Hippocampal formation (tissue), 2 donors: ENCODE measurements around the gene TSC2.
"Not testable (repeated sequence)": the region's sequence is repeated elsewhere in the genome, so short reads cannot be mapped to it uniquely, and the experiment has no call there.

ENCODE experiments used
- DNase-seq, 2 donors: peaks; one replicate each; lab custom pipeline; 2025; lab: John Stamatoyannopoulos, UW

TSC2 gene

GRCh38 chr16:2031081-2031577, 16.7 kb upstream of the TSC2 start:
- DNase-seq, result no peak

- DNase-seq, result peak; percentile 11 to 31
These were observed 15.3 kb upstream of the TSC2 start for GRCh38 chr16:2032285-2033056.

- peak; percentile 80 to 89 for DNase-seq
These were observed 14.5 kb upstream of the TSC2 start for GRCh38 chr16:2033057-2033908.

GRCh38 chr16:2033909-2034695, 13.7 kb upstream of the TSC2 start:
- not testable (repeated sequence) for DNase-seq

GRCh38 chr16:2034696-2035430, 12.9 kb upstream of the TSC2 start:
- DNase-seq, result no peak

- no peak for DNase-seq
These were observed 12.2 kb upstream of the TSC2 start for GRCh38 chr16:2035431-2036199.

GRCh38 chr16:2036200-2036966, 11.4 kb upstream of the TSC2 start:
- DNase-seq, result no peak

GRCh38 chr16:2037115-2037514, 10.7 kb upstream of the TSC2 start:
- no peak for DNase-seq

- DNase-seq, result no peak
These were observed 10.0 kb upstream of the TSC2 start for GRCh38 chr16:2037647-2038381.

- DNase-seq, result no peak
These were observed 9.2 kb upstream of the TSC2 start for GRCh38 chr16:2038382-2039231.

GRCh38 chr16:2039274-2040031, 8.3 kb upstream of the TSC2 start:
- DNase-seq, result no peak

- no peak for DNase-seq
These were observed 7.6 kb upstream of the TSC2 start for GRCh38 chr16:2040041-2040786.

- no peak for DNase-seq
These were observed 6.8 kb upstream of the TSC2 start for GRCh38 chr16:2040787-2041522.

- DNase-seq, result no peak
These were observed 5.4 kb upstream of the TSC2 start for GRCh38 chr16:2042171-2042985.
